GM21619 (cell line): ENCODE results near the gene MRM3.
"Not testable (repeated sequence)": the region's sequence is repeated elsewhere in the genome, so short reads cannot be mapped to it uniquely, and the experiment has no call there.

Experiments
- ATAC-seq: cut with Tn5 transposase; IDR thresholded peaks from one replicate; pipeline ENCODE4 v1.9.1; 2021; ENCODE audit not compliant: unreplicated experiment

MRM3 gene

GRCh38 chr17:753418-753817, 28.7 kb upstream of the MRM3 start:
- no peak for ATAC-seq

GRCh38 chr17:755319-755961, 26.7 kb upstream of the MRM3 start:
- ATAC-seq = not testable (repeated sequence)

DNA sequence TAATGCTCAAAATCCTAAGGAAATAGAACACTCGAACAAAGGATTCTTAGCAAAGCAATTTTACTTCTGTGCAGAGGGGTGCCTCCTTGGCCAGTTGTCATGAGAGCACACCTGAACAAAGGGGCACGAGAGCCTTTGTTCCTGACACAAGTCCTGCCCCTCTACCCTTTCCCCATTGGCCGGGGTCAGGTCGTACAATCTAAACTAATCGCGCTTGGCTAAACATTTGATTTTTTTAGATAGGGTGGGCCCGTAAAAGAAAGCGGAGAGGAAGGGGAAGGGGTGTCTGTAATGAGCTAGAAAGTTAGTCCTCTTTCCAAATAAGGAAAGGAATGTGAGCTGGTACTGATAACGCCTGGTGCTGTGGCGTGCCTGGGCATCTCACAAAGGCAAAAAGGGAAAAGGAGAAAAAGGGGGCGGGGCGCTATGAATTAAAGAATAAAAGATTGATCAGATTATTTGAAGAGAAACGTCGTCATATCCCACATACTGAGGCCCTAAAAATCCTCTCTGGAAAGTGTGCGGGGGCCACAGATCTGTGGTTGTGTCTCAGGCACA, 26.1 kb upstream of the MRM3 start:
- not testable (repeated sequence) for ATAC-seq

GRCh38 chr17:759964-760363, 22.2 kb upstream of the MRM3 start:
- ATAC-seq = no peak

DNA sequence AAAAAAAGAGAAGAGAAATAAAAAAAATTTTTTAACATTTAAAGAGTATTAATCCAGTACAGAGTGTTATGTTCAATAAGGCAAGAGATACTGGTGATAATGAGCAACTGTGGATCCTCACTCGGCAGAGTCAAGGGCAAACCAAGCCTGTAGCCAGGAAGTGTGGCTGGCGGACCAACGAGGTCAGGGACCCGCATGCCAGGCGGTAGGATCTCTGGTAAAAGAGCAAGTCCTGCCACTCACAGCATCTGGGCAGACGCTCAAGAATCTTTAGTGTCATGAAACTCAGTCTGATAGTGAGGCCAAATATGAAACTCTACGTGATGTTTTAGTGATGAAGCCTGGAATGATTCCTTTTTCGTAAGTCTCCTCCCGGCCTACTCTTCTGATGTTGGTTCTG, 21.8 kb upstream of the MRM3 start:
- ATAC-seq = no peak

DNA sequence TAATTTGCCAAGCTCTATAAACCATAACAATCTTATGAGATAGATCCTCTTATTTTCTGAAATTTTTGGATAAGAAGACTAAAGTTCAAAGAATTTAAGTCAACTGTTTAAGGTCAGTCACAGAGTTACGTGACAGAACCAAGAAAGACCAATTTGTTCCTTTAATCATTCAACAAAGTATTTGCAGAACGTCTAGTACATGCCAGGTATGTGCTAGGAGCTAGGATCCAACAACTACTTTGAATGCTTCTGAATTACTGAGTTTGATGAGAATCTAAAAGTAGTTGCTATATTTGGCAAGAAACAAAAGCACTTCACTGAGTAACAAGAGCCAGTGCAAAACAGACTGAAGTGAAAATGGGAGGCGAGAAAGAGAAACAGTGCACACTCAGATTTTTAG, 15.1 kb upstream of the MRM3 start:
- ATAC-seq = no peak

- no peak for ATAC-seq
Observed at GRCh38 chr17:773016-773415, 9.1 kb upstream of the MRM3 start.

- no peak for ATAC-seq
Observed at GRCh38 chr17:773467-774312, 8.5 kb upstream of the MRM3 start.

DNA sequence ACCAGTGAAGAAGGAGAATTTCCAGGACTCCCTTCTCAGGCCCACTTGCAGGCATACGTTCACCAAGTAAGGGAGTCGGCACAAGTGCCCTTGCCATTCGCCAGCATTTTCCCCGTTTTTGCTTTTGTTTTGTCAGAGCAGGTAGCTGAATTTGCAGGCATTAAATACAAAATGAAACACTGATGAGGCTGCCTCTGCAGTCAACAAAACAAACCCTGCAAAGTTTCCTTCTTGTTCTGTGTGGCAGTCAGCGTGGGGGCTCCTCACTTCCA, 7.9 kb upstream of the MRM3 start:
- no peak for ATAC-seq

DNA sequence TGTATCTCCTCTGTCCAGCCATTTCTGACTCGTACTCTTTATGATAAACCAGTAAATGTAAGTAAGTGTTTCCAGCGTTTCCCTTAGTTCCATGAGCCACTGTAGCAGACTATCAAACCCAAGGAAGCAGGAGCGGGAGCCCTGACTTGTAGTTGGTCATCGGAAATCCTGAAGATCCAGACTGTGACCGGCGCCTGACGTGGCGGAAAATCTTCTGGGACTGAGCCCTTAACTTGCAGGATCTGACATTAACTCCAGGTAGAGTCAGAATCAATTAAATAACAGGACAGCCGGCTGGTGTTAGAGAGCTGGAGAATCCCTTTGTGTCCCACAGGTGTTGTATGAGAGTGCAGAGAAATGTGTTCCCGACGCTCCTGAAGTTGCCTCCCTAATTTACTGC, 4.1 kb upstream of the MRM3 start:
- ATAC-seq = no peak

DNA sequence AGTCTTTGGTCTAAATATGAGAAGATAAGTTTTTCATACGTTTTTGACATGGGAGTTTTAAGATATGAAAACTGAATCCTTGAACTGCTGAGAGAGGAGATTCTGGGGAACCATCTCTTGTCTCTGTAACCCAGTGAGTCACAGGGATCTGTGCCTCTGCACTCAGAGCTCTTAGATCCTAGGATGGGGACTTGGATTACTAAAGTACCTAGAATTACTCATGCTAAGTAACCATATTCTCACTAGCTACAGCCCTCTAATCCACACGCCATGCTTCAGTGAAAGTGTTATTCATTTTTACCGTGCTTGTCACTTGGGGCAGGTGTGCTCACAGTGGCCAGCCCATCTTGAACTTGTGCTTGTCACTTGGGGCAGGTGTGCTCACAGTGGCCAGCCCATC, 2.0 kb downstream of the MRM3 start:
- no peak for ATAC-seq

GRCh38 chr17:785901-786300, 3.7 kb downstream of the MRM3 start:
- ATAC-seq = not testable (repeated sequence)

- ATAC-seq = no peak
Observed at GRCh38 chr17:787641-788221, 5.6 kb downstream of the MRM3 start.

GRCh38 chr17:788551-788950, 6.4 kb downstream of the MRM3 start:
- no peak for ATAC-seq

DNA sequence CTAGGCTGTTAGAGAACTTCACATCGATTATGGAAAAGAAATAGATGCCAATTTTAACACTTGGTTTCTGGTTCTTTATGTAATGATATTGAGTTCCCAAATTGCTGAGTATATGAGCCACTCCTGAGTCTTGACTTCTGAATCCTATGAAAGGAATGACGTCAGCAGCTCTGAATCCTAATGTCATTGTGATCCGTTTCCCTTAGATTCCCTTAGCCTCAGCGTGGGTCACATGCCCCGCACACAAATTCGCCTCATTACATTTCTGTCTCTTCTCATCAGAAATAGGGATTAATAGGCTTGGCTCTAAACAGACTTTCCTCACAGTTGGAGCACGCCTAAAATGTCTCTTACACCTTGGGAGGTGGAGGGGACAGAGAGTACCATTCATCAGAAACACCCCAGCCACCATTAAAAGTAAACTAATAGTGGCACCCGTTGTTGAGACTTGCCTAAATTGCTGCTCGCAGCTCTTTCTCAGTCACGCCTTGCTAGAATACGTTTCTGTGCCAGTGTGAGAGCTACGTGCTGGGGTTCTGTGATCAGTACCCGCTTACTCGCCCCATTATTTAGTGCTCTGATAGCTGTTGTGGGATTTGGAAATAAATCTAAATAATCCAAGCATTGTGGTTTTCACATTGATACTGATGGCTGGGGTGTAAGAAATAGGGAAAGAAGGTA, 7.1 kb downstream of the MRM3 start:
- no peak for ATAC-seq

- ATAC-seq = not testable (repeated sequence)
Observed at GRCh38 chr17:789931-790873, 8.0 kb downstream of the MRM3 start.

DNA sequence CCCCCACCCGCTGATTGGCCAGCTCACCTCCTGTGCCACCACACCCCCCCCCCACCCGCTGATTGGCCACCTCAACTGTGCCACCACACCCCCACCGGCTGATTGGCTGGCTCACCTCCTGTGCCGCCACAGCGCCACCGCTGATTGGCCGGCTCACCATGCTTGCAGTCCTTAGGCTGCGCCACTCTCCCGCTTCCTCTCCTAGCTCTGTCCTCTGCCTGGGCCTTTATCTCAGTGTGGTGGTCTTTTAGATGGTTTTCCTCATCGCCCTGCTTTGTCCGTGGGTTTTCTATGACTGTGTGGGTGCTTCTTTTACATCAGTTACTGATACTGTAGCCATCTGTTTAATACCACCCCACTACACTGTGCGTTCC, 8.7 kb downstream of the MRM3 start:
- ATAC-seq = not testable (repeated sequence)

DNA sequence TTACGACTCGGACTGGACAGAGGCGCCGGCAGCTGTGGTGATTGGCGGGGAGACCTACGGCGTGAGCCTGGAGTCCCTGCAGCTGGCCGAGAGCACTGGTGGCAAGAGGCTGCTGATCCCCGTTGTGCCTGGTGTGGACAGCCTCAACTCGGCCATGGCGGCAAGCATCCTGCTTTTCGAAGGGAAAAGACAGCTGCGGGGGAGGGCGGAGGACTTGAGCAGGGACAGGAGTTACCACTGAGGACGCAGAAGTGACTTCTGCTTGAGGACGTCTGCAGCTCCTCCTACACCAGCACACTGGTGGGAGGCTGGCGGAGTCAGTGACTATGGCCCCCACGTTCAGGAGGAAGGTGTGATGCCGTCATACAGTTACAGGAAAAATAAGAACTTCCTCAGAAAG, 9.7 kb downstream of the MRM3 start:
- no peak for ATAC-seq

GRCh38 chr17:792277-792676, 10.1 kb downstream of the MRM3 start:
- no peak for ATAC-seq

GRCh38 chr17:794876-795275, 12.7 kb downstream of the MRM3 start:
- ATAC-seq = no peak

- ATAC-seq = no peak
Observed at GRCh38 chr17:795276-795675, 13.1 kb downstream of the MRM3 start.
